H1 (cell line): ENCODE measurements around the gene BCL2L11. TPM values are rescaled to one million over a fixed set of nuclear protein-coding genes. Genes with fewer than 3 reads are reported as not detected.

Experiments
- CHD7 ChIP-seq: fragments of 300-600 bp; sonication (generic); IDR thresholded peaks from 2 replicates; pipeline ENCODE4 v1.7.1; 2012; ENCODE audit warnings: low read length, moderate library complexity, mild to moderate bottlenecking, inconsistent platforms; ENCODE audit not compliant: insufficient replicate concordance
- KDM4A ChIP-seq: IDR thresholded peaks from one replicate; pipeline ENCODE4 v1.7.1; 2012; ENCODE audit warnings: low read depth, mild to moderate bottlenecking, moderate library complexity, low read length, inconsistent platforms; ENCODE audit not compliant: severe bottlenecking
- TAF1 ChIP-seq: IDR thresholded peaks from 2 replicates; pipeline ENCODE4 v1.6.1; 2011; ENCODE audit warnings: mild to moderate bottlenecking, low read depth, low read length
- polyA plus RNA-seq, 7 experiments: library from polyadenylated mRNA; depleted of rRNA in 3 of 7; stranded (reverse) in 5 of 7; unstranded in 2 of 7; fragments of >200 nt in 5 of 7; fragments of 200-250 nt in 2 of 7; gene quantifications; 1 replicate in 5 of 7; 2 replicates in 1 of 7; 4 replicates in 1 of 7; pipeline versions ENCODE4 v1.2.1 to v1.2.3, GENCODE V29; 2011 to 2013; ENCODE audit warnings: missing spikeins in 2 of 7, mixed read lengths in 2 of 7
- total RNA-seq: library from RNA; stranded (reverse); fragmentation: NEBNext Ultra II Directional; extraction: Animal tissue kit (Norgen Biotek cat#: 25700); gene quantifications from 2 replicates; pipeline ENCODE4 v1.2.1, GENCODE V29; 2021
- TF ChIP-seq, protein P1 (sequence below): IDR thresholded peaks from 2 replicates; pipeline ENCODE4 v1.6.1; 2012; ENCODE audit warnings: inconsistent platforms

BCL2L11 gene
- total and polyA plus RNA-seq, 2 of the 8 experiments (the other 6 are each of a cell fraction or from before 2014, with no cell fraction given) = 7.5 to 22.9 TPM

DNA sequence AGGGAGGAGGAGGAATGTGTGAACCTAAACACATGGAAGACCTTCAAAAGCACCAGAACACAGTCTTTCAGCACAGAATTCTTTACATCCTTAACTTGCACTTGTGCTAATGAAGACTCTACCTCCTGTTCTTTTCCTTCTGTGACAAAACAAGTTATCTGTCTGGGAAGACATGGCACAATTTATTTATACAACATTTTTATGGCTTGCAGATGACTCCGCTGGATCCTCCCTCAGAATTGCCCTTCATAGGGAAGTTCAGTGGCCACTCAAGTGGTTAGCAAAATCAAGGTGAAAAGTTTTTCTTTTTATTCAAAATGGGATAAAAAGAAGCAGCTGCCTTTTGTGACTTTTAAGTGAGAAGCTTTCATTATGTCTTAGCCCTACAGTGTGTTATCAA is 21.4 kb downstream of the BCL2L11 start (continued):
- TF ChIP-seq CHD7 (no peak), KDM4A (no peak), TAF1 (no peak)
- TF ChIP-seq, protein P1, sequence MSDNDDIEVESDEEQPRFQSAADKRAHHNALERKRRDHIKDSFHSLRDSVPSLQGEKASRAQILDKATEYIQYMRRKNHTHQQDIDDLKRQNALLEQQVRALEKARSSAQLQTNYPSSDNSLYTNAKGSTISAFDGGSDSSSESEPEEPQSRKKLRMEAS = no peak
